HG03565 (cell line): ENCODE results near the gene APOBEC3B.
A peak's percentile ranks its signal among the peaks of the same experiment; 100 is the strongest.
"Not testable (repeated sequence)": the region's sequence is repeated elsewhere in the genome, so short reads cannot be mapped to it uniquely, and the experiment has no call there.

ENCODE experiments used
- ATAC-seq: cut with Tn5 transposase; IDR thresholded peaks from one replicate; pipeline ENCODE4 v1.9.1; 2021; ENCODE audit warnings: mild to moderate bottlenecking, moderate library complexity; ENCODE audit not compliant: unreplicated experiment

APOBEC3B gene

DNA sequence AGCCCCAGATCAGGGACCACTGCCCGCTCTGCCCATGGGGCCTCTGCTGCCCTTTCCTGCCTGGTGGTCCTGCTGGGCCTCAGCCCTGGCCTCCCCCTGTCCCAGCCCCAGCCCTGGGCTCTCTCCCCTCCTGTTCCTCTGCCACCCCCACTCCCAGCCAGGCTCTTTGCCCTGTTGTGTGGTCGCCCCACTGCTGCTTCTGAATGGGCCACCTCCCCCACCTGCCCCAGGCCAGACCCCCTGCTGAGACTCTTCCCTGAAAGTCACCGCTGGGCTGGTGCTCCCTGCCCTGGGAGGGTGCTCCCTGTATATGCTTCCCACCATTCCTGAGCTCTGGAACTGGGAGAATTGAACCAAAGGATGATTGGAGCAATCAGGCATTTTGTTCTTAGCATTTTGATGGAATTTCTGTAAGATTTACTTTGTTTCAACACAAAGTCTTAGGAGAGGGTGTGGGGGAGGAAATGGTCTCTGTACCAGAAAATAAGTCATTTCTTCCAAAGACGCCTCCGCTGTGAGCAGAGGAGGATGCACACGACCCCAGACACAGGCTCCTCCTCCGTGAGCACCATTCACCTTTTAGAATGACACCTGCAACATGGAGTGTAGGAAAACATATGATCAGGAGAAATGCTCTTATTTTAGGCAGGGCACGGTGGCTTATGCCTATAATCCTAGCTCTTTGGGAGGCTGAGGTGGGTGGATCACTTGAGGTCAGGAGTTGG lies 5.2 kb downstream of the APOBEC3B start:
- no peak for ATAC-seq

DNA sequence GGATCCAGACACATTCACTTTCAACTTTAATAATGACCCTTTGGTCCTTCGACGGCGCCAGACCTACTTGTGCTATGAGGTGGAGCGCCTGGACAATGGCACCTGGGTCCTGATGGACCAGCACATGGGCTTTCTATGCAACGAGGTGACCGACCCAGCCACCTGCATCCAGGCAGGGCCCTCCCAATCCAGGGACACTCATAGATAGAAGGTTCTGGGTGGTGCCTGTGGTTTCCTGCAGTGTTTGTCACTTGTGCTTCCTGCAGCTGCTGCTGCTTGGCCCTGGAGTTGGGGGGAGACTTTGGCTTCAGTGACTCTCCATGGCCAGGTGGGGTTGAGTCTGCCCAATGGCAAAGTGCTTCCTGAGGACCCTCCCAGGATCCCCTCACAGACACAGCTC lies 7.3 kb downstream of the APOBEC3B start:
- ATAC-seq, result no peak

GRCh38 chr22:38992871-38993371 lies 10.8 kb downstream of the APOBEC3B start:
- ATAC-seq, result not testable (repeated sequence)

DNA sequence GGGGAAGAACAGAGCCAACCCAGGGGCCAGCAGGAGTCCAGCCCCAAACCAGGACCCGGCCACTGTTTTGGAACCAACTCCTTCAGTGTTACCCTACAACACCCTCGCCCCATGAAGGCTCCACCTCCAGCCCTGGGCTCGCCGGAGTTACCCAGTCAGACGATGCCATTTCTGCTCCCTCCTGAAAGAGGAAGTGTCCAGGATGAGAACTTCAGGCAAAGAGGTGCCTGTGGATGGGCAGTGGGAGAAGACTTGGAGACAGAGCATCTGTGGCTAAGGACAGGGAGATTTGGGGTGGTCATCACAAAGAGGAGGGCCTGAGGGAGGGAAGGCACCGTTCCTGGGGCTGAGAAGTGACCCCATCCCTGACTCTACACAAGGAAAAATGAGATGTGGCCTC lies 14.0 kb downstream of the APOBEC3B start:
- no peak for ATAC-seq

DNA sequence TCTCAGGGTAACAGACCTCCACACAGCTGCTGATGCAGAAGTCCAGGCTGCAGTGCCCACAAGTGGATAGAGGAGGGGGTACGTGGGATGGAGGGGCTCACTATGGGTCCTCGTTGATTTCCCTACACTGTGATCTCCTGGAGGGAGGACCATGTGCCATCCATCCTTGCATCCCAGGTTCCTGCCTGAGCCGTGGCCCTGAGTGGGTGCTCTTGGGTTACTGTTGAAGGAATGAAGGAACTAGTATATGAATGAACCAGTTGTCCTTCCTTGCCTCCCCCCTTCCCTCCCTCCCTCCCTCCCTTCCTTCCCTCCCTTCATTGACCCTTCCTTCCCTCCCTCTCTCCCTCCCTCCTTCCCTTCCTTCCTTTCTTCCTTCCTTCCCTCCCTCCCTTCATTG lies 15.4 kb downstream of the APOBEC3B start:
- no peak for ATAC-seq

DNA sequence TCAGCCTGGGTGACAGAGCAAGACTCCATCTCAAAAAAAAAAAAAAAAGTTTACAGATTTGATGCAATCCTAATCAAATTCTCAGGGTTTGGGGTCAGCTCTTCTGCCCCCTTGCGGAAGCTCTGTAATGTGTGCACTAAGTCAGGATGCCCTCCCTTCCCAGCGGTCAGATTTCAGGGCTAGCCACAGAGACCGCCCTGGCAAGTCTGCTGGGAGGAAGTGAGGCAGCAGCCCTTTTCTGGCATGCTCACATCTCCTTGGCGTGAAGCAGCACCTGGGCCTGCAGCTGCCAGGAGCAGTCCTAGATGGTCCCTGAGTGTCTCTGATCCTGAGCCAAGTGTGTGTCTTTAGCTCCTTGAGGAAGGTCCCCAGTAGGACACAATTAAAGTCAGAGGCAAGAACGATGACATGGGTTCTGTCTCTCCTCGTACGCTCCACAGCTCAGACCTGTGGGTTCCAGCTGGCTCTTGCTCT lies 21.1 kb downstream of the APOBEC3B start:
- no peak for ATAC-seq

GRCh38 chr22:39007177-39007576 lies 25.0 kb downstream of the APOBEC3B start:
- no peak for ATAC-seq

DNA sequence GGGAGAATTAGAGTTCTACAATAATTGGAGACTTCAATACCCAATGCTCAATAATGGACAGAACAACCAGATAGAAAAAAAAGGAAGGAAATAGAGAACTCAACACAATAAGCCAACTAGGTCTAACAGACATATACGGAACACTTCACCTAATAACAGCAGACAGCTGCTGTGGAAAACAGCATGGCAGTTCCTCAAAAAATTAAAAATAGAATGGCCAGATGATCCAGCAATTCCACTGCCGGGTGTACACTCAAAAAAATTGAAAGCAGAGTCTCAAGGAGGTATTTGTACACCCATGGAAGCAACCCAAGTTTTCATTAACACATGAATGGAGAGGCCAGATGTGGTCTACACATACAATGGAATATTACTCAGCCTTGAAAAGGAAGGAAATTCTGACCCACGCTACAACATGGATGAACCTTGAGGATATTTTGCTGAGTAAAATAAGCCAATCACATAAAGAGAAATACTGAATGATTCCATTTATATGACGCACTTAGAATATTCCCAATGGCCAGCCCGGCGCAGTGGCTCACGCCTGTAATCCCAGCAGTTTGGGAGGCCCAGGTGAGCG lies 26.2 kb downstream of the APOBEC3B start:
- not testable (repeated sequence) for ATAC-seq

DNA sequence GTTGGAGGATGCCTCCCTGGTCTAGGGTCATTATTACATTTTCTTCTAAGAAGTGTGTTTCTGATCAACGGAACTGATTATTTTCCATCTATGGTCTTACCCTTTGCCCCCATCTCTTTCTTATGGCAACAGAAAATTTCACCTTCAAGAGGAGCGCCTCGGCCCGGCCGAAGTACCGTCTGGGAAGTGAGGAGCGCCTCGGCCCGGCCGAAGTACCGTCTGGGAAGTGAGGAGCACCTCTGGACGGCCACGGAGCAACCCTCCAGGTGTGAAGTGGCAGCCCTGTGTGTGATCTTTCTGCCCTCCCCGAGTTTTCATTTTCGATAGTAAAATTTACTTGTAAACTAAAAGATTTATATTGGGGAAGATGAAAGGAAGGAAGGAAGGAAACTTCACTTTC lies 28.8 kb downstream of the APOBEC3B start:
- ATAC-seq, result no peak

DNA sequence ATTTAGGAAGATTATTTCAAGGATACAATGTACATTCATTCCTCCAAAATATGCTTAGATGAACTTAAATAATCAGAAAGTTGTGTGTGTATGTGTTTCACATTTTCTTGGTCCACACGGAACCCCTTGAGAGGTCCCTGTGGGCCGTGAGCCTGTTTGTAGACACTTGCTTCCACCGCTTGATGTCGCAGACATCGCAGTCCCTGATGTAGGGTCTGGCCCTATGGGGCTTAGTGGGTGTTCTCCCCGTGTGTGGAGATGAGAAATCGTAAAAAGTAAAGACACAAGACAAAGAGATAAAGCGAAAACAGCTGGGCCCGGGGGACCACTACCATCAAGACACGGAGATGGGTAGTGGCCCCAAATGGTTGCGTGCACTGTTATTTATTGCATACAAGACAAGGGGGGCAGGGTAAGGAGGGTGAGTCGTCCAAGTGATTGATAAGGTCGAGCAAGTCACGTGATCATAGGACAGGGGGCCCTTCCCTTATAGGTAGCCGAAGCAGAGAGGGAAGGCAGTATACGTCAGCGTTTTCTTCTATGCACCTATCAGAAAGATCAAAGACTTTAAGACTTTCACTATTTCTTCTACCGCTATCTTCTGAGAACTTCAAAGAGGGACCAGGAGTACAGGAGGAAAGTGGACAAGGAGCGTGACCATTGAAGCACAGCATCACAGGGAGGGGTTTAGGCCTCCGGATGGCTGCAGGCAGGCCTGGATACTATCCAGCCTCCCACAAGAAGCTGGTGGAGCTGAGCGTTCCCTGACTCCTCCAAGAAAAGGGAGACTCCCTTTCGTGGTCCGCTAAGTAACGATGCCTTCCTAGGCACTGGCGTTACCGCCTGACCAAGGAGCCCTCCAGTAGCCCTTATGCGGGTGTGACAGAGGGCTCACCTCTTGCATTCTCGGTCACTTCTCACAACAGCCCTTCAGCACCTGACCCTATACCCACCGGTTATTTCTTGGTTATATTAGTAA lies 30.7 kb downstream of the APOBEC3B start:
- no peak for ATAC-seq

DNA sequence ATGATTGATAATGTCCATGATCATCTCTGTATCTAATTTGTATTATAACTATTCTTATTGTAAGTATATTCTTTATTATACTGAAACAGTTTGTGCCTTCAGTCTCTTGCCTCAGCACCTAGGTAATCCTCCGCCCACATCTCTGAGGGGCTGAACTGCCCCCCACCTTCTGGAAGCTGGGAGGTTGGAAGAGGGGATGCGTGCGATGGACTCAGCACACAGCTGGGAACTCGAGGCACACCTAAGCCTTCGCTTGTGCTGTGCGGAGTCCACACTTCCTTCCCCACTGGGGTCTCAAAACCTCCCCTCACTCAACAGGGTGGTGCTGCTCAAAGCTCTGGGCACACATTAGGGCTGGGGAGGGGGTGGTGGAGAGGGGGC lies 31.4 kb downstream of the APOBEC3B start:
- not testable (repeated sequence) for ATAC-seq

- ATAC-seq, result peak; percentile 64
Observed at GRCh38 chr22:39013942-39014722, 32.0 kb downstream of the APOBEC3B start, which contains the start of gene APOBEC3C. Gene APOBEC3C (plus strand): TSS chr22:39014257. CDS start chr22:39014363, 106 bp downstream.

GRCh38 chr22:39014723-39015121 lies 32.6 kb downstream of the APOBEC3B start:
- ATAC-seq, result not testable (repeated sequence)

DNA sequence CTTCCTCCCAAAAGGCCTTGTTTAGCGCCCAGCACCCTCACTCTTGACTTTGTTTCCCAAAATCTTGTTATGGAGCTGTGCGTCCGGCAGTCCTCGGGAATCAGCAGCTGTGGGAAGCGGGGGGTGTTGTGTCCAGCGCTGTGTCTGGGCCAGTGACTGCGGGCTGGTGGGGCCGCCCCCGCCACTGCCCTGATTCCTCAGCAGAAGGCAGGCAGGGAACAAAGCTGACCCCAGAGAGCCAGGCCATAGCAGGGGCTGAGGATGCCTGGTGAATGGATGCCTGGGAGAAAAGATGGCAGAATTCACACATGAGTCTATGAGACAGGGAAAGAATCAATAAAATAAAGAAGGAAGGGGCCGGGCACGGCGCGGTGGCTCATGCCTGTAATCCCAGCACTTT lies 34.4 kb downstream of the APOBEC3B start:
- ATAC-seq, result no peak

- no peak for ATAC-seq
Observed at GRCh38 chr22:39017596-39018365, 35.6 kb downstream of the APOBEC3B start.

DNA sequence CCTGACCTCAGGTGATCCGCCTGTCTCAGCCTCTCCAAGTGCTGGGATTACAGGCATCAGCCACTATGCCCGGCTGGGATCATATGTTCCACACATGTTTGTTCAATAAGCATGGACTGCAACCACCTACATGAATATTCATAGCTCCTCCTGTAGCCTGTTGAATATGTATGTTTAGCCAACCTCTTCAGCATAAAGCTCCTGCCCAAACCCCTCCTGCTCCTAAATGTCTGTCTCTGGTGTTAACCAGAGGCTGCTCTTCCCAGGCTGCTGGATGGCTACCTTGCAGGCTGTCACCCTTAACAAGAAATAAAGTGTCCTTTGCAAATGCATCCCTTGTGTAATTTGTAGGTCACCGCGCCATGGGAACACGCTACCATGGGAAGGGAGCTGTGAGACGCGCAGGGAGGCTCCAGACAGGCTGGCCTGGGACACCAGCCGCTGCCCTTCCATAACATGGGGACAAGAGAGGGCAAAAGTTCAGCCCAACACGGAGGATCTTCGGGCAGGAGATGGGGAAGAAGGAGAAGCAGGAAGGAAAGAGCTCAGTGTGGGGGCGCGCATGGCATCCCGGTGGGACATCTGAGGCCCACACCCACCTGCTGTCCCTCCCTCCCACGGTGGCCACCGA lies 38.0 kb downstream of the APOBEC3B start:
- not testable (repeated sequence) for ATAC-seq

DNA sequence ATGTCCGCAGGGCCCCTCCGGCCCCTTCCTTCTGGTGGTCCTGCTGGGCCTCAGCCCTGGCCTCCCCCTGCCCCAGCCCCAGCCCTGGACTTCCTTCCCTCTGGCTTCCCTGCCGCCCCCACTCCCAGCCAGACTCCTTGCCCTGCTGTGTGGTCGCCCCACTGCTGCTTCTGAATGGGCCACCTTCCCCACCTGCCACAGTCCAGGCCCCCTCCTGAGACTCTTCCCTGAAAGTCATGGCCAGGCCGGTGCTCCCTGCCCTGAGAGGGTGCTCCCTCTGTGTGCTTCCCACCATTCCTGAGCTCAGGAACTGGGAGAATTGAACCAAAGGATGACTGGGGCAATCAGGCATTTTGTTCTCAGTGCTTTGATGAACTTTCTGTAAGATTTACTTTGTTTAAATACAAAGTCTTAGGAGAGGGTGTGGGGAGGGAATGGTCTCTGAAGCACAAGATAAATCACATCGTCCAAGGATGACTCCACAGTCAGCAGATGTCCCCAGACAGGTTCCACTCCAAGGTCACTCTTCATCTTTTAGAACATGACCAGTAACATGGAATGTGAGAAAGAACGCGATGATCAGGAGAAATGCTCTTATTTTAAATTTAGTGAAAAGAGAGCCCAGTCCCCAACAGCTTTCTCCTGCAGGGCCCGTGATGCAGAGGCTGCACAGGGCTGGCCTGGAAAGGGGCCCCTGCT lies 39.6 kb downstream of the APOBEC3B start:
- no peak for ATAC-seq

DNA sequence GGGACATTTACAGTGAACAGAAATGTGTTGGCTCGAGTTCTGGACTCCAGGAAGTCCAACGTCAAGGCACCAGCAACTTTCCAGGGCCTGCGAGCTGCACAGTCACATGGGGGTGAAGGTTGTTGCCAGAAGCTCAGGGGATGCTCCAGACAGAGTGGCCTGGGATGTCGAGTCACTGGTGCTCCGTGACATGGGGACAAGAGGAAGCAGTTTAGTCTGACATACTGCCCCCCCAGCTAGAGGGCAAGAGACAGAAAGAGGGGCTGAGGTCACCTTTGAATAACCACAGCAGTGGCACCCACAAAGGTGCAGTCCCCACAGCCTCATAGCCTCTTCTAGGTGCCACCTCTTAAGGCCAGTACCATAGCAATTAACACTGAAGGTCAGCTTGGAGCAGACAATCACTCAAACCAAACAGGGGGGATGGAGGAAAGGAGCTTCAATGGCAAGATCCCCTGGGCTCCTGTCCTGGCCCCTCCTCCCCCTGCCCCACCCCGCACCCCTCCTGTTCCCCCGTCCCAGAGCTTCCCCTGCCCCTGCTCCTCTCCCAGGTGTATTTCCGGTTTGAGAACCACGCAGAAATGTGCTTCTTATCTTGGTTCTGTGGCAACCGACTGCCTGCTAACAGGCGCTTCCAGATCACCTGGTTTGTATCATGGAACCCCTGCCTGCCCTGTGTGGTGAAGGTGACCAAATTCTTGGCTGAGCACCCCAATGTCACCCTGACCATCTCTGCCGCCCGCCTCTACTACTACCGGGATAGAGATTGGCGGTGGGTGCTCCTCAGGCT lies 42.6 kb downstream of the APOBEC3B start:
- ATAC-seq, result no peak
